HCT116 (cell line): ENCODE results near the gene KRTDAP.

Experiments used
- ELF1 ChIP-seq: IDR thresholded peaks from 2 replicates; pipeline ENCODE4 v1.6.1; 2012; ENCODE audit warnings: low read depth, borderline replicate concordance
- EZH2 ChIP-seq: fragments of 200-600 bp; sonication (generic); IDR thresholded peaks from 2 replicates; pipeline ENCODE4 v1.6.1; 2017; ENCODE audit warnings: antibody characterized with exemption, mixed run types
- JUND ChIP-seq: IDR thresholded peaks from 2 replicates; pipeline ENCODE4 v1.6.1; 2012
- POLR2A ChIP-seq: IDR thresholded peaks from 2 replicates; pipeline ENCODE4 v1.7.0; 2011; ENCODE audit warnings: borderline replicate concordance; ENCODE audit not compliant: insufficient read depth, insufficient read length; ENCODE audit errors: extremely low read depth
- RAD21 ChIP-seq: IDR thresholded peaks from 2 replicates; pipeline ENCODE4 v1.6.1; 2012; ENCODE audit warnings: low read depth, mild to moderate bottlenecking
- REST ChIP-seq: IDR thresholded peaks from 2 replicates; pipeline ENCODE4 v1.6.1; 2012; ENCODE audit warnings: low read depth
- ZBTB33 ChIP-seq: IDR thresholded peaks from 2 replicates; pipeline ENCODE4 v1.6.1; 2011; ENCODE audit warnings: mild to moderate bottlenecking, low read length, moderate library complexity; ENCODE audit not compliant: insufficient replicate concordance; ENCODE audit errors: extremely low read depth
- TF ChIP-seq, protein P1 (sequence below), 3 experiments: fragments of 200-600 bp in 1 of 3; sonication (generic) in 1 of 3; IDR thresholded peaks in 2 of 3; conservative IDR thresholded peaks in 1 of 3; 2 replicates each; pipeline ENCODE4 v1.5.1; 2012 to 2017; ENCODE audit warnings: low read depth in 2 of 3, low read length in 2 of 3, antibody characterized with exemption in 1 of 3, borderline replicate concordance in 1 of 3, control low read depth in 1 of 3, mild to moderate bottlenecking in 1 of 3, mixed read lengths in 1 of 3, mixed run types in 1 of 3, moderate library complexity in 1 of 3; ENCODE audit not compliant: insufficient read depth in 1 of 3

GRCh38 chr19:35451338-35452096 is 38.7 kb downstream of the KRTDAP start:
- TF ChIP-seq POLR2A (no peak), EZH2 (no peak), ELF1 (no peak), ZBTB33 (no peak), REST (no peak), RAD21 (no peak), JUND (no peak)
- TF ChIP-seq, protein P1, sequence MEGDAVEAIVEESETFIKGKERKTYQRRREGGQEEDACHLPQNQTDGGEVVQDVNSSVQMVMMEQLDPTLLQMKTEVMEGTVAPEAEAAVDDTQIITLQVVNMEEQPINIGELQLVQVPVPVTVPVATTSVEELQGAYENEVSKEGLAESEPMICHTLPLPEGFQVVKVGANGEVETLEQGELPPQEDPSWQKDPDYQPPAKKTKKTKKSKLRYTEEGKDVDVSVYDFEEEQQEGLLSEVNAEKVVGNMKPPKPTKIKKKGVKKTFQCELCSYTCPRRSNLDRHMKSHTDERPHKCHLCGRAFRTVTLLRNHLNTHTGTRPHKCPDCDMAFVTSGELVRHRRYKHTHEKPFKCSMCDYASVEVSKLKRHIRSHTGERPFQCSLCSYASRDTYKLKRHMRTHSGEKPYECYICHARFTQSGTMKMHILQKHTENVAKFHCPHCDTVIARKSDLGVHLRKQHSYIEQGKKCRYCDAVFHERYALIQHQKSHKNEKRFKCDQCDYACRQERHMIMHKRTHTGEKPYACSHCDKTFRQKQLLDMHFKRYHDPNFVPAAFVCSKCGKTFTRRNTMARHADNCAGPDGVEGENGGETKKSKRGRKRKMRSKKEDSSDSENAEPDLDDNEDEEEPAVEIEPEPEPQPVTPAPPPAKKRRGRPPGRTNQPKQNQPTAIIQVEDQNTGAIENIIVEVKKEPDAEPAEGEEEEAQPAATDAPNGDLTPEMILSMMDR (IDR thresholded peaks at IDR 0.05 in 2 of 3, conservative IDR thresholded peaks at IDR 0.05 in 1 of 3; ENCODE audit: borderline replicate concordance in 1 of 3, insufficient read depth in 1 of 3, low read depth in 2 of 3, low read length in 2 of 3): no peak
